Measurements from ENCODE around the gene ARMC9. TPM values are rescaled to one million over a fixed set of nuclear protein-coding genes. Genes with fewer than 3 reads are reported as not detected.

Gene ARMC9
- total RNA-seq, 1 donor from 2014 or later, result 8.4 TPM

DNA sequence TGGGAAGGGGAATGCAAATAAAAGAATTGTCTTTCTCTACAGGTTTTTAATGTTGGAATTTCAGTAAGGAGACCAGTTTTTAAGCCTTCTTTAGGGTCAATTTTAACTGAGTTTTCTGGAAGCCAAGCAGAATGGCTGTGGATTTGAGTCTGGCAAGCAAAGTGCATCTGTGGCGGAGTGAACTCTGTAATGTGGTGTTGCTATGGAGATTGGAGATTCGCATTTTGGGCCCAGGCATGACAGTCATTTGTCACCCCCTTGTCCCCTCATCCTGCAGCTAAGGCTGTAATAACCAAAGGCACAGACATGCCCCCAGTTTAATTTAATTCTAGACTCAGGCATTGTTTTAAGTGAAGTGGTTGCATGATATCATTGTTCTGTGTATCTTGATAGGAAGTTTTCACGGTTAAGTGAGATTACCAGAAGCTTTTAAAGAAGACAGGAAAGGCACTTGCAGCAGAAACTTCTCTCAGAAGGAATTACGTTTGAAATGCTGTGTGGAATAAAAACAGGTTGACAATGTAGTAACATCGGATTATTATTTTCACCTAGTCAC is 30.6 kb downstream of the ARMC9 start:
- H3K27me3 ChIP-seq (ENCODE audit: control insufficient read depth, insufficient read depth, low read length), result no peaks in the 10 kb centered on the region

DNA sequence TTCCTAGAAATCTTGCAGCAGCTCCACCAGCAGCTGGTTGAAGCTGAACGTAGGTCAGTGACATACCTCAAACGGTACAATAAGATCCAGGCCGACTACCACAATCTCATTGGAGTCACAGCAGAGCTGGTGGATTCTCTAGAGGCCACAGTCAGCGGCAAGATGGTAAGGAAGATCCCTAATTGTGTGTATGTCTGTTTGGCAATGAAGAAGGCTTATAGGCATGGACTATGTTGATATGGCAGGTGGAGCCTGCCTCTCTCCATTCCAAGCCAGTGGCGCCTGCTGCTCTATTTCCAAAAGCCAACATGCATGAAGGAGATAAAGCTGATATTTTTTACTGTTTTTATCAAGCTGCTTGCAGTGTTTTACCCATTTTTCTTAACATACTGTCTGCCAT is 36.8 kb downstream of the ARMC9 start:
- DNase-seq (ENCODE audit: low read depth) (no peak), FAIRE-seq (no peak)
- H3K36me3 ChIP-seq (ENCODE audit: control insufficient read depth, insufficient read depth, low read length), result peaks cover 1% of the 10 kb centered on the region
- H3K4me3 ChIP-seq (ENCODE audit: low read depth, low read length), result no peak overlapping the region
- TF ChIP-seq, protein P1, sequence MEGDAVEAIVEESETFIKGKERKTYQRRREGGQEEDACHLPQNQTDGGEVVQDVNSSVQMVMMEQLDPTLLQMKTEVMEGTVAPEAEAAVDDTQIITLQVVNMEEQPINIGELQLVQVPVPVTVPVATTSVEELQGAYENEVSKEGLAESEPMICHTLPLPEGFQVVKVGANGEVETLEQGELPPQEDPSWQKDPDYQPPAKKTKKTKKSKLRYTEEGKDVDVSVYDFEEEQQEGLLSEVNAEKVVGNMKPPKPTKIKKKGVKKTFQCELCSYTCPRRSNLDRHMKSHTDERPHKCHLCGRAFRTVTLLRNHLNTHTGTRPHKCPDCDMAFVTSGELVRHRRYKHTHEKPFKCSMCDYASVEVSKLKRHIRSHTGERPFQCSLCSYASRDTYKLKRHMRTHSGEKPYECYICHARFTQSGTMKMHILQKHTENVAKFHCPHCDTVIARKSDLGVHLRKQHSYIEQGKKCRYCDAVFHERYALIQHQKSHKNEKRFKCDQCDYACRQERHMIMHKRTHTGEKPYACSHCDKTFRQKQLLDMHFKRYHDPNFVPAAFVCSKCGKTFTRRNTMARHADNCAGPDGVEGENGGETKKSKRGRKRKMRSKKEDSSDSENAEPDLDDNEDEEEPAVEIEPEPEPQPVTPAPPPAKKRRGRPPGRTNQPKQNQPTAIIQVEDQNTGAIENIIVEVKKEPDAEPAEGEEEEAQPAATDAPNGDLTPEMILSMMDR (IDR thresholded peaks at IDR 0.05; ENCODE audit: insufficient read depth, low read length, severe bottlenecking), result no peak
- H3K27me3 ChIP-seq (ENCODE audit: control insufficient read depth, insufficient read depth, low read length), result no peaks in the 10 kb centered on the region

More for the DNA sequence above, 30.6 kb downstream of the ARMC9 start:
- Histone ChIP-seq H3K4me3 (ENCODE audit: low read depth, low read length) (no peak overlapping the region), H3K36me3 (ENCODE audit: control insufficient read depth, insufficient read depth, low read length) (no peaks in the 10 kb centered on the region)
- FAIRE-seq, result no peak
- TF ChIP-seq, protein P1 (IDR thresholded peaks at IDR 0.05; ENCODE audit: insufficient read depth, low read length, severe bottlenecking), result no peak
- DNase-seq (ENCODE audit: low read depth), result no peak

DNA sequence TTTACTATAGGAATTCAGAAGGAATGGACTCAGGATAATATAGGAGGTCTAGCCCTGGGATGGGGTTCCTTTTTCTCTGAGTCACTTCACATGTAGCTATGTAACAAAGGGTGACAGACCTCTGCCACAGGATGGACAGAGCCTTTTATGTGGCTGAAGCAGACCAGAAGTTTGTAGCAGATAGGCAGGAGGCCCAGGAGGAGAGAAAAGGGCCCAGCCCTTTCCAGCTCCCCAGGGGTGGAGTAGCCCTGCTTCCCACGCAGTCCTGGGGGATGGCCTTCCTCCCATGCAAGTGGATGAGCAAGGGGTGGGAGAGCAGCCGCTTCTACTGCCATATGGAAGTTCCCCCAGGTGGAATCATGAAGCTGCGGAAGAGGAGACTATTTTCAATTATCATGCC is 40.3 kb downstream of the ARMC9 start:
- no peaks in the 10 kb centered on the region for H3K27me3 ChIP-seq (ENCODE audit: control insufficient read depth, insufficient read depth, low read length)
- peaks cover 1% of the 10 kb centered on the region for H3K36me3 ChIP-seq (ENCODE audit: control insufficient read depth, insufficient read depth, low read length)
- TF ChIP-seq, protein P1 (IDR thresholded peaks at IDR 0.05; ENCODE audit: insufficient read depth, low read length, severe bottlenecking), result no peak
- DNase-seq (ENCODE audit: low read depth) (no peak), FAIRE-seq (no peak)
- no peak overlapping the region for H3K4me3 ChIP-seq (ENCODE audit: low read depth, low read length)

DNA sequence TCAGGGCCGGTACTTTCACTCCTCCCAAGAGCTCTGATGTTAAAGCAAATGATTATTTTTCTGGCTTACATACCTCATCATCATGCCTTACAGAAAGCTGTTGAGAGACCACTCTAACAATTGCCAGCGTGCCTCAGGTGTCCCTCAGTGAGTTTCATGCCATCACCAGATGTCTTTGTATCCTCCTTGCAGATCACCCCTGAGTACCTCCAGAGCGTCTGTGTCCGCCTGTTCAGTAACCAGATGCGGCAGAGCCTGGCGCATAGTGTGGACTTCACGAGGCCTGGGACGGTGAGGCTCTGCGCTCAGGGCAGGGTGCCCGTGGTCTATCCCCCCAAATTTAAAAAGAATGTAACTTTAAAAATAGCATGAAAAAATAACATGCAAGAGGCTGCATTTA is 41.3 kb downstream of the ARMC9 start:
- Histone ChIP-seq H3K36me3 (ENCODE audit: control insufficient read depth, insufficient read depth, low read length) (peaks cover 1% of the 10 kb centered on the region), H3K27me3 (ENCODE audit: control insufficient read depth, insufficient read depth, low read length) (no peaks in the 10 kb centered on the region), H3K4me3 (ENCODE audit: low read depth, low read length) (no peak overlapping the region)
- no peak for FAIRE-seq
- TF ChIP-seq, protein P1 (IDR thresholded peaks at IDR 0.05; ENCODE audit: insufficient read depth, low read length, severe bottlenecking), result no peak
- no peak for DNase-seq (ENCODE audit: low read depth)

DNA sequence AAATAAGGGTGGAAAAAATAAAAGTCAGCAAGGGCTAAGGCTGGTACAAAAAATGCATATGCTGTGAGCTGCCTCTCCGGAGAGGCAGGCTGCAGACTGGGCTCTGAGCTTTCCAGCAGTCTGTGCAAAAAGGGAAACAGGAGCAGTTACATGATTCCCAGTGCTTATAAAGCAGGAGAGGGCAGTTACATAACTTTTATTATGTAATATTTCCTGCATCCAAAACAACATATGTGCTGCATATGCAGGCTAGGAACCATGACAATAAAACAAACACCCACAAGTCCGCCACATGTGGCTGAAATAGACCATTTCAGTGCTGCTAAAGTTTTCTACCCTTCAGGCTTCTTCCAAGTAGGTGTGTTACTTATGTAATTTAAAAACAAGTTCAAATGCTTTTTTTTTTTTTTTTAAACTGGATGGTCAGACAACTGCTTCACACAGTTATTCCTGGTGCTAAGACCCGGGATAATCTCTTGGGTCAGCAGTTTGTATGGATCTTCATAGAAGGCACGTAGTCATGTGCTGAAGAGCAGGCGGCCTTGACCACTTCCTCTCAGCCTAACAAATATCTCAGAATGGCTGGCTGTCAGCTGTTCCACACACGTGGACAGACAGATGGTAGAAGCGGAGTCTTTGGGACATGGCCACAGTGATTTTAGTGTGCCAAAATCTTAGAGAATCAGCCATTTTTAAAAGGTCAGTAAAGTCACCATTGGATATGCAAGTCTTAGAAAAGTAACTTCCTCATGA is 43.5 kb downstream of the ARMC9 start:
- no peak for DNase-seq (ENCODE audit: low read depth)
- H3K36me3 ChIP-seq (ENCODE audit: control insufficient read depth, insufficient read depth, low read length), result peaks cover 1% of the 10 kb centered on the region
- FAIRE-seq, result no peak
- no peak overlapping the region for H3K4me3 ChIP-seq (ENCODE audit: low read depth, low read length)
- no peaks in the 10 kb centered on the region for H3K27me3 ChIP-seq (ENCODE audit: control insufficient read depth, insufficient read depth, low read length)
- TF ChIP-seq, protein P1 (IDR thresholded peaks at IDR 0.05; ENCODE audit: insufficient read depth, low read length, severe bottlenecking), result no peak
